ENCODE results near the gene CELSR3.

Gene CELSR3

DNA sequence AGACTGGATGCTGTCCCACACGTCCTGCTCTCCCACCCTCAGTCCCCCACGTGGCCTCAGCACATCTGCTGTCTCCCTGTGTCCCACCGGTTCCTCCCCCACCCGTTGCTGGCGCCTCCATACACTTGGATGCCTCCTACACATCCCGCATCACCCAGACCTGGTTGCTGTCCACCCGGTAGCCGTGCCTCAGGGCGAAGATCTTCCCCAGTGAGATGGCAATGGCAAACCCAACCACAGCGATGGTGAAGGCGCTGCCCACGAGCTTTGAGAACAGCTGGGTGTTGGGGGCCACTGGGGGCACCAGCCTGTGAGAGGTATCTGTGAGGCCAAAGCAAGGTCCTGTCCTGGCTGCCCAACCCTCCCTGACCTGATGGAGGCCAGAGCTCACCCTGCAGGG, 31.9 kb downstream of the CELSR3 start:
- H3K36me3 ChIP-seq: no peaks in the 10 kb centered on the region
- no peak for DNase-seq
- no peaks in the 10 kb centered on the region for H3K9me3 ChIP-seq
- no peaks in the 10 kb centered on the region for H3K4me1 ChIP-seq
- H3K4me3 ChIP-seq (ENCODE audit: low read depth, low read length): no peak overlapping the region
- TF ChIP-seq, protein P1, sequence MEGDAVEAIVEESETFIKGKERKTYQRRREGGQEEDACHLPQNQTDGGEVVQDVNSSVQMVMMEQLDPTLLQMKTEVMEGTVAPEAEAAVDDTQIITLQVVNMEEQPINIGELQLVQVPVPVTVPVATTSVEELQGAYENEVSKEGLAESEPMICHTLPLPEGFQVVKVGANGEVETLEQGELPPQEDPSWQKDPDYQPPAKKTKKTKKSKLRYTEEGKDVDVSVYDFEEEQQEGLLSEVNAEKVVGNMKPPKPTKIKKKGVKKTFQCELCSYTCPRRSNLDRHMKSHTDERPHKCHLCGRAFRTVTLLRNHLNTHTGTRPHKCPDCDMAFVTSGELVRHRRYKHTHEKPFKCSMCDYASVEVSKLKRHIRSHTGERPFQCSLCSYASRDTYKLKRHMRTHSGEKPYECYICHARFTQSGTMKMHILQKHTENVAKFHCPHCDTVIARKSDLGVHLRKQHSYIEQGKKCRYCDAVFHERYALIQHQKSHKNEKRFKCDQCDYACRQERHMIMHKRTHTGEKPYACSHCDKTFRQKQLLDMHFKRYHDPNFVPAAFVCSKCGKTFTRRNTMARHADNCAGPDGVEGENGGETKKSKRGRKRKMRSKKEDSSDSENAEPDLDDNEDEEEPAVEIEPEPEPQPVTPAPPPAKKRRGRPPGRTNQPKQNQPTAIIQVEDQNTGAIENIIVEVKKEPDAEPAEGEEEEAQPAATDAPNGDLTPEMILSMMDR (IDR thresholded peaks at IDR 0.05; ENCODE audit: low read depth, low read length): no peak
- H3K27me3 ChIP-seq: no peaks in the 10 kb centered on the region

DNA sequence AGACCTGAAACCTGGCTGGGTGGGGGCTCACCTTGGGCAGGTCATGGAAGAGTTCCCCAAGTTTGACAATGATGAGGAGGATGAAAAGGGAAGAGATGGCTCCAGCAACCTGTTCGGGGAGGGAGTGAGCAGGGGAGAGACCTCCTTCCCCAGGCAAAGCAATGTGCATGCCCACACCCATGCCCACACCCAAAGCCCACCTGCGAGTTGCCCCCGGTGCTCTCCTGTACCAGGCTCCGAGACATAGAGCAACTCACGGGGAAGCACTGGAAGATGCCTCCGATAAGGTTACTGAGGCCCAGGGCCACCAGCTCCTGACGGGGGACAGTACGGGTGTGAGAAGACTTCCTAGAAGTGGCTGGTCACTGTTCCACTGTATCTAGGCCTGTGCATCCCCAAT, 32.3 kb downstream of the CELSR3 start:
- no peaks in the 10 kb centered on the region for H3K36me3 ChIP-seq
- H3K27me3 ChIP-seq: no peaks in the 10 kb centered on the region
- no peak for DNase-seq
- H3K4me1 ChIP-seq: no peaks in the 10 kb centered on the region
- H3K9me3 ChIP-seq: no peaks in the 10 kb centered on the region
- TF ChIP-seq, protein P1 (IDR thresholded peaks at IDR 0.05; ENCODE audit: low read depth, low read length): no peak
- H3K4me3 ChIP-seq (ENCODE audit: low read depth, low read length): no peak overlapping the region

DNA sequence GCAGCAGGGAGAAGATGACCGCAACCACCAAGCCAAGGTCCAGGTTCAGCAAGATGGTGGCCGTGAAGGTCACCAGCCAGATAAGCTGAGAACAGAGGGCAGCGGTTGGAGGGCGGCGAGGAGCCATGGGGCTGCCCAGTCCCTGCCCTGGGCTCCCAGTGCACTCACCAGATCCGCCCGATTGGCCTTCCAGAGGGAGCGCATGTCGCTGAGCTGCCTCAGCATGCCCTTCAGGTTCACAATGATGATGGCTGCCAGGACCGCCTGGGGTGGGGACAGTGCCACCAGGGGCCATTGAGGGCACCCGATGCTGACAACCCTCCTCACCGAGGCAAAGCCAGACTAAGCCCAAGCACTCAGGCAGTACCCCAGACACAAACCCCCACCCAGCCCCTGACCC, 32.8 kb downstream of the CELSR3 start:
- Histone ChIP-seq H3K4me3 (ENCODE audit: low read depth, low read length) (no peak overlapping the region), H3K27me3 (no peaks in the 10 kb centered on the region), H3K36me3 (no peaks in the 10 kb centered on the region), H3K9me3 (no peaks in the 10 kb centered on the region), H3K4me1 (no peaks in the 10 kb centered on the region)
- no peak for DNase-seq
- TF ChIP-seq, protein P1 (IDR thresholded peaks at IDR 0.05; ENCODE audit: low read depth, low read length): no peak

DNA sequence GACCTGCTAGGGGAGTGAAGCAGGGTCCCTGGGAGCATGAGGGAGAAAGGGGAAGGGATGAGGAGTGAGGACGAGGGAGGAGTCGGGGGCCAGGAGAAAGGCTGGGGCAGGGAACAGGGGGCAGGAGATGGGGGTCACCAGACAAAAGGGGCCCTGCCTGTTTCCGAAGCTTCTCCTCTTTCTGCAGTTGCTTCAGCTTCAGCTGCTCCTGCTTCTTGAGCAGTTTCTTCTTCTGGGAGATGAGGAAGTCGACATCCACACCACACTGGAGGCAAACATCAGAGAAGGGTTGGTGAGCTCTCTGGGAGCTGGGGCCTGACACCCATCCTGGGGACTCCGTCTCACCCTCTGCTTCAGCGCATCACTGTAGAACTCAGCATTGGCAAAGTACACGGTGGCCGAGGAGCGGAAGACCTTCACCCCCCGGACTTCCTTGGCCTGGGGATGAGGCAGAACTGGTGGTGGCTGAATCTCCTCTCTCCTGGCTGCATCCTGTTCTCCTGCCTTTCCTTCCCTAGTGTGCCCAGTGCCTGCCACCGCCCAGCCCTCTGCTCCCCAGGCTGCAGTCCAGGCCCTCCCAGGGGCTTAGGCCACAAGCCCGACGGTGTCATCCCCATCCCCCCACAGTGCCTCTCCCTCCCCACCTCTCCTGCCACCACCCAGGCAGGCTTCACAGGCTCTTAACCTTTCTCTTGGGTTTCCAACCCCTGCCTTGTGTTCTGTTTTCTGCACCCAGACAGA, 34.2 kb downstream of the CELSR3 start:
- H3K27me3 ChIP-seq: no peaks in the 10 kb centered on the region
- no peaks in the 10 kb centered on the region for H3K36me3 ChIP-seq
- TF ChIP-seq, protein P1 (IDR thresholded peaks at IDR 0.05; ENCODE audit: low read depth, low read length): no peak
- DNase-seq: no peak
- no peaks in the 10 kb centered on the region for H3K9me3 ChIP-seq
- no peak overlapping the region for H3K4me3 ChIP-seq (ENCODE audit: low read depth, low read length)
- H3K4me1 ChIP-seq: no peaks in the 10 kb centered on the region

DNA sequence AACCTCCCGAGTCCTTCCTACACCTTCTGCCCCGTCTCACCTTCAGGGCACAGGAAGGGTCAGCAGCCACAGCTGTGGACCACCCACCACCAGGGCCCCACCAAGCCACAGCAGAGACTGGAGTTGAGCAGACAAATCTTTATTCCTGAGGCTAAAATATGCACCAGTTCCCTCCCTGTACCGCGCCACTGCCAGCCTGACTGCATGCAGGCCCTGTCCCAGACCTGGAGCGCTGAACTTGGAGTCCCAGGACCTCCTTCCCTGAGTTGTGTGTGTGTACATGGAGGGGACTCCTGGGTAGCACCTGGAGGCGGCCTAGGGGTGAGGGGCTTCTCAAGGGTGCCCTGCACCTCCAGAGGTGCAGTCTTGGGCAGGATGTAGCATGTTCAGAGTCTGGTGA, 37.1 kb downstream of the CELSR3 start:
- Histone ChIP-seq H3K27me3 (no peaks in the 10 kb centered on the region), H3K36me3 (no peaks in the 10 kb centered on the region), H3K4me1 (no peaks in the 10 kb centered on the region), H3K9me3 (no peaks in the 10 kb centered on the region), H3K4me3 (ENCODE audit: low read depth, low read length) (no peak overlapping the region)
- no peak for DNase-seq
- TF ChIP-seq, protein P1 (IDR thresholded peaks at IDR 0.05; ENCODE audit: low read depth, low read length): no peak

DNA sequence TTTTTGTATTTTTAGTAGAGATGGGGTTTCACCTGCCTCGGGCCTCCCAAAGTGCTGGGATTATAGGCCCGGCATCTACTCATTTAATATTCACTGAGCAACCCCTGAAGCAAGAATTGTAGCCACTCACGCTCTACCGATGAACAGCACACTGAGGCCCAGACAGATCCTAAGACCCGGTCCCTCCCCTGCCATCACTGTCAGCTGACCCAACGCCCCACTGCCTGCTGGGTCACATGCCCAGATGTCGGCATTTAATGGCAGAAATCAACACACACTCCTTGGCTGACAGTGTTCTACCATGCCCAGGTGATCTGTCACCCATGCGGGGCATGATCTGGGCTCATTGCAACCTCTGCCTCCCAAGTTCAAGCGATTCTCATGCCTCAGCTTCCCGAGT, 37.9 kb downstream of the CELSR3 start:
- no peaks in the 10 kb centered on the region for H3K36me3 ChIP-seq
- TF ChIP-seq, protein P1 (IDR thresholded peaks at IDR 0.05; ENCODE audit: low read depth, low read length): no peak
- H3K9me3 ChIP-seq: no peaks in the 10 kb centered on the region
- no peaks in the 10 kb centered on the region for H3K27me3 ChIP-seq
- no peak overlapping the region for H3K4me3 ChIP-seq (ENCODE audit: low read depth, low read length)
- no peak for DNase-seq
- no peaks in the 10 kb centered on the region for H3K4me1 ChIP-seq

Measured in BE2C (cell line).